ENCODE measurements around the gene MATCAP1. TPM values are rescaled to one million over a fixed set of nuclear protein-coding genes. Genes with fewer than 3 reads are reported as not detected.

Gene MATCAP1
- total RNA-seq, 3 donors from 2014 or later, result 10.9 to 13.4 (median 11.6) TPM

- intact Hi-C loops (cut with DNase I; ENCODE audit: low total_unique reads), result loop anchor here (10.0 kb wide), 2 partner anchors 153 to 183 kb away; partner anchors contain the start of gene CES3
- DNase-seq (ENCODE audit: low spot score in 2 of 2), result peak in 1 of 2 donors; percentile 30
- H3K4me1 ChIP-seq, result peaks cover 0 to 5% of the 10 kb centered on the region in 2 donors
Measured at GRCh38 chr16:67147437-67148140, 36.2 kb downstream of the MATCAP1 start.

GRCh38 chr16:67146523-67147357 is 37.0 kb downstream of the MATCAP1 start:
- peak in 1 of 2 donors; percentile 17 for DNase-seq (ENCODE audit: low spot score in 2 of 2)
- Histone ChIP-seq H3K36me3 (peaks cover 4% of the 10 kb centered on the region), H3K9me3 (no peaks in the 10 kb centered on the region), H3K27ac (no peak overlapping the region), H3K4me1 (peaks cover 0 to 5% of the 10 kb centered on the region in 2 donors), H3K27me3 (no peaks in the 10 kb centered on the region), H3K4me3 (no peak overlapping the region)
- TF ChIP-seq POLR2A (IDR thresholded peaks at IDR 0.05), result no peak
- TF ChIP-seq CTCF (IDR thresholded peaks at IDR 0.05), result no peak
- no peak for TF ChIP-seq POLR2AphosphoS5 (IDR thresholded peaks at IDR 0.05)
- intact Hi-C loops (cut with DNase I; ENCODE audit: low total_unique reads), result loop anchor here (10.0 kb wide), 2 partner anchors 152 to 182 kb away; partner anchors contain the start of gene CES3

More at GRCh38 chr16:67147437-67148140, 36.2 kb downstream of the MATCAP1 start:
- no peaks in the 10 kb centered on the region for H3K27me3 ChIP-seq
- H3K36me3 ChIP-seq, result peaks cover 4% of the 10 kb centered on the region
- H3K9me3 ChIP-seq, result no peaks in the 10 kb centered on the region
- TF ChIP-seq POLR2A (IDR thresholded peaks at IDR 0.05) (no peak), POLR2AphosphoS5 (IDR thresholded peaks at IDR 0.05) (no peak)
- H3K4me3 ChIP-seq, result no peak overlapping the region
- H3K27ac ChIP-seq, result no peak overlapping the region

GRCh38 chr16:67145746-67146145 is 38.0 kb downstream of the MATCAP1 start:
- Histone ChIP-seq H3K4me1 (peaks cover 0 to 5% of the 10 kb centered on the region in 2 donors), H3K27ac (no peak overlapping the region), H3K9me3 (no peaks in the 10 kb centered on the region), H3K27me3 (no peaks in the 10 kb centered on the region), H3K36me3 (peaks cover 4% of the 10 kb centered on the region), H3K4me3 (no peak overlapping the region)
- TF ChIP-seq CTCF (IDR thresholded peaks at IDR 0.05), result no peak
- intact Hi-C loops (cut with DNase I; ENCODE audit: low total_unique reads), result loop anchor here (10.0 kb wide), 2 partner anchors 151 to 181 kb away; partner anchors contain the start of gene CES3
- peak in 1 of 2 donors; percentile 19 for DNase-seq (ENCODE audit: low spot score in 2 of 2)

GRCh38 chr16:67144943-67145342 is 38.8 kb downstream of the MATCAP1 start:
- TF ChIP-seq CTCF (IDR thresholded peaks at IDR 0.05), result no peak
- no peak for TF ChIP-seq POLR2A (IDR thresholded peaks at IDR 0.05)
- TF ChIP-seq POLR2AphosphoS5 (IDR thresholded peaks at IDR 0.05), result no peak
- Histone ChIP-seq H3K9me3 (no peaks in the 10 kb centered on the region), H3K4me3 (no peak overlapping the region), H3K27ac (no peak overlapping the region), H3K36me3 (peaks cover 9% of the 10 kb centered on the region), H3K4me1 (no peaks in the 10 kb centered on the region), H3K27me3 (no peaks in the 10 kb centered on the region)
- intact Hi-C loops (cut with DNase I; ENCODE audit: low total_unique reads), result loop anchor here (10.0 kb wide), 2 partner anchors 150 to 180 kb away; partner anchors contain the start of gene CES3
- DNase-seq (ENCODE audit: low spot score in 2 of 2), result peak in 1 of 2 donors; percentile 10

- Histone ChIP-seq H3K27me3 (no peaks in the 10 kb centered on the region), H3K27ac (no peak overlapping the region), H3K4me1 (no peaks in the 10 kb centered on the region), H3K36me3 (peaks cover 11% of the 10 kb centered on the region), H3K4me3 (no peak overlapping the region), H3K9me3 (no peaks in the 10 kb centered on the region)
- DNase-seq (ENCODE audit: low spot score in 2 of 2), result peak in 1 of 2 donors; percentile 33
- intact Hi-C loops (cut with DNase I; ENCODE audit: low total_unique reads), result loop anchor here (10.0 kb wide), 2 partner anchors 148 to 178 kb away; partner anchors contain the start of gene CES3
- TF ChIP-seq CTCF (IDR thresholded peaks at IDR 0.05) (no peak), POLR2AphosphoS5 (IDR thresholded peaks at IDR 0.05) (no peak), POLR2A (IDR thresholded peaks at IDR 0.05) (no peak)
Measured at GRCh38 chr16:67142342-67142741, 41.4 kb downstream of the MATCAP1 start.
